Measurements from ENCODE around the gene NFKBIL1.

Gene NFKBIL1

GRCh38 chr6:31579119-31579505 is 31.7 kb downstream of the NFKBIL1 start:
- H3K27me3 ChIP-seq (replicated peaks): no peaks in the 10 kb centered on the region
- no peak overlapping the region for H3K4me3 ChIP-seq (ENCODE audit: low read depth, low read length)

GRCh38 chr6:31579546-31580437 is 32.4 kb downstream of the NFKBIL1 start:
- Histone ChIP-seq H3K27ac (no peak overlapping the region), H3K4me3 (ENCODE audit: low read depth, low read length) (no peak overlapping the region), H3K36me3 (replicated peaks) (no peaks in the 10 kb centered on the region), H3K27me3 (replicated peaks) (no peaks in the 10 kb centered on the region)
- DNase-seq: no peak
- no peak for TF ChIP-seq CTCF (IDR thresholded peaks at IDR 0.05; ENCODE audit: low read depth, low read length, missing control alignments)
- in situ Hi-C loops (cut with HindIII; ENCODE audit: low pct_ligation_motif_present, low sequenced_read_pairs): no loop called here

More at GRCh38 chr6:31579119-31579505, 31.7 kb downstream of the NFKBIL1 start:
- no peak for TF ChIP-seq CTCF (IDR thresholded peaks at IDR 0.05; ENCODE audit: low read depth, low read length, missing control alignments)
- Histone ChIP-seq H3K27ac (no peak overlapping the region), H3K36me3 (replicated peaks) (no peaks in the 10 kb centered on the region)
- in situ Hi-C loops (cut with HindIII; ENCODE audit: low pct_ligation_motif_present, low sequenced_read_pairs): no loop called here
- DNase-seq: no peak

GRCh38 chr6:31580438-31580740 is 33.0 kb downstream of the NFKBIL1 start:
- Histone ChIP-seq H3K4me3 (ENCODE audit: low read depth, low read length) (peak overlapping the region; percentile 80), H3K36me3 (replicated peaks) (no peaks in the 10 kb centered on the region), H3K27ac (no peak overlapping the region), H3K27me3 (replicated peaks) (no peaks in the 10 kb centered on the region)
- no peak for DNase-seq
- no peak for TF ChIP-seq CTCF (IDR thresholded peaks at IDR 0.05; ENCODE audit: low read depth, low read length, missing control alignments)
- in situ Hi-C loops (cut with HindIII; ENCODE audit: low pct_ligation_motif_present, low sequenced_read_pairs): no loop called here

- TF ChIP-seq CTCF (IDR thresholded peaks at IDR 0.05; ENCODE audit: low read depth, low read length, missing control alignments): peak; percentile 77
- Histone ChIP-seq H3K27ac (no peak overlapping the region), H3K36me3 (replicated peaks) (no peaks in the 10 kb centered on the region), H3K4me3 (ENCODE audit: low read depth, low read length) (peak overlapping the region; percentile 80), H3K27me3 (replicated peaks) (no peaks in the 10 kb centered on the region)
- DNase-seq: peak; percentile 72
- in situ Hi-C loops (cut with HindIII; ENCODE audit: low pct_ligation_motif_present, low sequenced_read_pairs): no loop called here
Measured at GRCh38 chr6:31580807-31581433, 33.5 kb downstream of the NFKBIL1 start.

- no peak for TF ChIP-seq CTCF (IDR thresholded peaks at IDR 0.05; ENCODE audit: low read depth, low read length, missing control alignments)
- H3K27me3 ChIP-seq (replicated peaks): no peaks in the 10 kb centered on the region
- H3K27ac ChIP-seq: no peak overlapping the region
- H3K36me3 ChIP-seq (replicated peaks): no peaks in the 10 kb centered on the region
- in situ Hi-C loops (cut with HindIII; ENCODE audit: low pct_ligation_motif_present, low sequenced_read_pairs): no loop called here
- H3K4me3 ChIP-seq (ENCODE audit: low read depth, low read length): peak overlapping the region; percentile 80
- DNase-seq: peak; percentile 2
Measured at GRCh38 chr6:31581434-31582229, 34.2 kb downstream of the NFKBIL1 start.
